Measurements from ENCODE around the gene SDK1.
A peak's percentile ranks its signal among the peaks of the same experiment; 100 is the strongest.

The SDK1 gene

GRCh38 chr7:3370068-3370830, 69.2 kb downstream of the SDK1 start:
- Histone ChIP-seq H3K4me3 (ENCODE audit: low read depth, low read length) (no peak overlapping the region), H3K27ac (ENCODE audit: extremely low read depth, low read depth, low read length) (no peak overlapping the region), H3K36me3 (ENCODE audit: control insufficient read depth in 2 of 2, insufficient read depth in 1 of 2, low read length in 2 of 2) (no peaks in the 10 kb centered on the region), H3K4me1 (ENCODE audit: control insufficient read depth, insufficient read depth, low read length) (peaks cover 9% of the 10 kb centered on the region; the same call in 1 of the 2 replicates), H3K9me3 (ENCODE audit: control insufficient read depth, insufficient read depth, low read depth, low read length) (no peaks in the 10 kb centered on the region)
- ChIA-PET CTCF (no interaction called here), POLR2A (no interaction called here)
- peak; percentile 49; the same call in 1 of the 2 replicates for TF ChIP-seq ZNF692 (tag by site-specific recombination; IDR thresholded peaks at IDR 0.05)
- TF ChIP-seq PRDM10 (tag by site-specific recombination; IDR thresholded peaks at IDR 0.05): no peak
- 0 out of 2 replicates have a peak, but pooled peaks have one; percentile 23 for TF ChIP-seq ZFP69B (tag by site-specific recombination; IDR thresholded peaks at IDR 0.05)
- TF ChIP-seq ZNF391 (tag by site-specific recombination; IDR thresholded peaks at IDR 0.05; ENCODE audit: borderline replicate concordance, low read depth): no peak
- peak; percentile 45 for TF ChIP-seq PRDM6 (tag by site-specific recombination; IDR thresholded peaks at IDR 0.05)
- TF ChIP-seq ZNF335 (tag by site-specific recombination; conservative IDR thresholded peaks at IDR 0.05): peak; percentile 18; the same call in 1 of the 2 replicates
- TF ChIP-seq, protein P1, sequence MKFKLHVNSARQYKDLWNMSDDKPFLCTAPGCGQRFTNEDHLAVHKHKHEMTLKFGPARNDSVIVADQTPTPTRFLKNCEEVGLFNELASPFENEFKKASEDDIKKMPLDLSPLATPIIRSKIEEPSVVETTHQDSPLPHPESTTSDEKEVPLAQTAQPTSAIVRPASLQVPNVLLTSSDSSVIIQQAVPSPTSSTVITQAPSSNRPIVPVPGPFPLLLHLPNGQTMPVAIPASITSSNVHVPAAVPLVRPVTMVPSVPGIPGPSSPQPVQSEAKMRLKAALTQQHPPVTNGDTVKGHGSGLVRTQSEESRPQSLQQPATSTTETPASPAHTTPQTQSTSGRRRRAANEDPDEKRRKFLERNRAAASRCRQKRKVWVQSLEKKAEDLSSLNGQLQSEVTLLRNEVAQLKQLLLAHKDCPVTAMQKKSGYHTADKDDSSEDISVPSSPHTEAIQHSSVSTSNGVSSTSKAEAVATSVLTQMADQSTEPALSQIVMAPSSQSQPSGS (tag by site-specific recombination; IDR thresholded peaks at IDR 0.05; ENCODE audit: low read depth): peak; percentile 62; the same call in 1 of the 2 replicates

- Histone ChIP-seq H3K27ac (ENCODE audit: extremely low read depth, low read depth, low read length) (no peak overlapping the region), H3K4me1 (ENCODE audit: control insufficient read depth, insufficient read depth, low read length) (peaks cover 9% of the 10 kb centered on the region; the same call in 1 of the 2 replicates), H3K9me3 (ENCODE audit: control insufficient read depth, insufficient read depth, low read depth, low read length) (no peaks in the 10 kb centered on the region), H3K4me3 (ENCODE audit: low read depth, low read length) (no peak overlapping the region), H3K36me3 (ENCODE audit: control insufficient read depth in 2 of 2, insufficient read depth in 1 of 2, low read length in 2 of 2) (no peaks in the 10 kb centered on the region)
- CTCF ChIA-PET: no interaction called here
- POLR2A ChIA-PET: no interaction called here
- TF ChIP-seq SP7 (tag by site-specific recombination; IDR thresholded peaks at IDR 0.05) (no peak), ZNF18 (tag by site-specific recombination; IDR thresholded peaks at IDR 0.05) (no peak), ZNF610 (tag by site-specific recombination; IDR thresholded peaks at IDR 0.05; ENCODE audit: borderline replicate concordance) (no peak), ZBTB10 (tag by site-specific recombination; IDR thresholded peaks at IDR 0.05) (no peak)
Observed at GRCh38 chr7:3370921-3371320, 69.9 kb downstream of the SDK1 start.

Measured in HEK293 (cell line).